Tibial artery (tissue), 4 donors: ENCODE data around the gene UBAC2.

Source experiments
- DNase-seq, 2 donors: peaks; one replicate each; pipeline ENCODE4 v3.0.0-alpha.2; 2019
- H3K27ac ChIP-seq, 2 donors: fragments of 200-600 bp; sonication (generic) in 1 of 2; 1 replicate in 1 of 2; 2 replicates in 1 of 2; pipeline ENCODE4 v1.5.1; 2018 to 2019; ENCODE audit warnings: mild to moderate bottlenecking in 1 of 2
- H3K27me3 ChIP-seq, 2 donors: fragments of 200-600 bp; sonication (generic) in 1 of 2; one replicate each; pipeline versions ENCODE4 v1.5.1 to v1.6.0; 2016 to 2019
- H3K36me3 ChIP-seq, 3 donors: fragments of 200-600 bp; sonication (generic) in 2 of 3; one replicate each; pipeline ENCODE4 v1.5.1; 2016 to 2019; ENCODE audit warnings: mild to moderate bottlenecking in 2 of 3
- H3K4me1 ChIP-seq, 4 donors: fragments of 200-600 bp; sonication (generic) in 2 of 4; 1 replicate in 3 of 4; 2 replicates in 1 of 4; pipeline ENCODE4 v1.5.1; 2016 to 2019
- H3K4me3 ChIP-seq, 2 donors: fragments of 200-600 bp; sonication (generic) in 1 of 2; 1 replicate in 1 of 2; 2 replicates in 1 of 2; pipeline ENCODE4 v1.5.1; 2018 to 2019; ENCODE audit warnings: mild to moderate bottlenecking in 2 of 2
- H3K9me3 ChIP-seq, 3 donors: fragments of 200-600 bp; sonication (generic) in 1 of 3; one replicate each; pipeline ENCODE4 v1.5.1; 2016 to 2019
- intact Hi-C: fragments of 100-400 bp; cut with DNase I; formaldehyde crosslinking; loops from one replicate; pipeline ENCODE4 v1.15.0; 2023; ENCODE audit warnings: low total_unique reads
- TF ChIP-seq, protein P1 (sequence below), 2 experiments: fragments of 200-600 bp in 1 of 2; fragments of 450-650 bp in 1 of 2; IDR thresholded peaks; one replicate each; pipeline ENCODE4 v1.5.1; 2017 to 2019; ENCODE audit warnings: antibody characterized with exemption in 2 of 2, mild to moderate bottlenecking in 1 of 2, moderate library complexity in 1 of 2

UBAC2 gene

GRCh38 chr13:99287551-99287950 is 86.9 kb downstream of the UBAC2 start:
- H3K27me3 ChIP-seq, result no peaks in the 10 kb centered on the region
- peak overlapping the region; percentile 63 to 69 for H3K27ac ChIP-seq
- no peaks in the 10 kb centered on the region for H3K9me3 ChIP-seq
- no peaks in the 10 kb centered on the region for H3K36me3 ChIP-seq
- TF ChIP-seq, protein P1, sequence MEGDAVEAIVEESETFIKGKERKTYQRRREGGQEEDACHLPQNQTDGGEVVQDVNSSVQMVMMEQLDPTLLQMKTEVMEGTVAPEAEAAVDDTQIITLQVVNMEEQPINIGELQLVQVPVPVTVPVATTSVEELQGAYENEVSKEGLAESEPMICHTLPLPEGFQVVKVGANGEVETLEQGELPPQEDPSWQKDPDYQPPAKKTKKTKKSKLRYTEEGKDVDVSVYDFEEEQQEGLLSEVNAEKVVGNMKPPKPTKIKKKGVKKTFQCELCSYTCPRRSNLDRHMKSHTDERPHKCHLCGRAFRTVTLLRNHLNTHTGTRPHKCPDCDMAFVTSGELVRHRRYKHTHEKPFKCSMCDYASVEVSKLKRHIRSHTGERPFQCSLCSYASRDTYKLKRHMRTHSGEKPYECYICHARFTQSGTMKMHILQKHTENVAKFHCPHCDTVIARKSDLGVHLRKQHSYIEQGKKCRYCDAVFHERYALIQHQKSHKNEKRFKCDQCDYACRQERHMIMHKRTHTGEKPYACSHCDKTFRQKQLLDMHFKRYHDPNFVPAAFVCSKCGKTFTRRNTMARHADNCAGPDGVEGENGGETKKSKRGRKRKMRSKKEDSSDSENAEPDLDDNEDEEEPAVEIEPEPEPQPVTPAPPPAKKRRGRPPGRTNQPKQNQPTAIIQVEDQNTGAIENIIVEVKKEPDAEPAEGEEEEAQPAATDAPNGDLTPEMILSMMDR (IDR thresholded peaks at IDR 0.05), result no peak
- DNase-seq, result peak in 1 of 2 donors; percentile 72
- H3K4me1 ChIP-seq, result peaks cover 0 to 47% (median 6%) of the 10 kb centered on the region in 4 donors
- peak overlapping the region in 1 of 2 donors; percentile 15 for H3K4me3 ChIP-seq
- intact Hi-C loops, result no loop called here

GRCh38 chr13:99288089-99288488 is 87.4 kb downstream of the UBAC2 start:
- Histone ChIP-seq H3K9me3 (no peaks in the 10 kb centered on the region), H3K4me1 (peaks cover 0 to 41% (median 5%) of the 10 kb centered on the region in 4 donors), H3K36me3 (peaks cover 0 to 3% (median 0%) of the 10 kb centered on the region in 3 donors), H3K27ac (peak overlapping the region; percentile 63 to 69), H3K27me3 (no peaks in the 10 kb centered on the region), H3K4me3 (peak overlapping the region in 1 of 2 donors; percentile 15)
- DNase-seq, result no peak
- TF ChIP-seq, protein P1 (IDR thresholded peaks at IDR 0.05), result no peak
- intact Hi-C loops, result no loop called here

- TF ChIP-seq, protein P1 (IDR thresholded peaks at IDR 0.05), result no peak
Observed at GRCh38 chr13:99289271-99289670, 88.6 kb downstream of the UBAC2 start.

DNA sequence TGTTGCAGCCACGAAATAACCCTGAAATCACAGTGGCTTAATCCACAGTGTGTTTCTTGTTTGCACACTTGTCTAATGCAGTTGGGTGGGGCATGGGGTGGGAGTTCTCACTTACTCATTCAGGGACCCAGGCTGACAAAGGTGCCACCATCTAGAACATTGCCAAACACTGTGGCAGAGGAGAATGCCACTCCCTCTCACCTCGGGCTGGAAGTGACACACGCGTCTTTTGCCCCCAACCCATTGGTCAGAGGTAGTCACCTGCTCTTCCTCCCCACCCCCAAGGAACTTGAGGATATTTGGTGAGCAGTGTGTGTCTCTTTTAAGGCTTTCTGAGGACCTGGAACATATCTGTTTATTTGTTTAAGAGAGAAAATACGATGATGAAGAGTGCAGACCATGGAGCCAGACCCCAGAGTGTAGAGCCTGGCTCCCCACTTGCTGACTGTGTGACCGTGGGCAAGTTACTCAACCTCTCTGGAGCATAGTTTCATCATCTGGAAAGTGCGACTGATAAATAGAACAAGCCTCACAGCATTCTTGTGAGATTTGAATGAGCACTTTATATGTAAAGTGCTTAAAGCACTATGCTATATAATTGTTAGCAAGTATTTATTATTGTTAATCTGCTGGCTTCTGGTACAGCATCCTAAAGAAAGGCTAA is 89.2 kb downstream of the UBAC2 start:
- no peaks in the 10 kb centered on the region for H3K27me3 ChIP-seq
- peaks cover 0 to 37% (median 3%) of the 10 kb centered on the region in 4 donors for H3K4me1 ChIP-seq
- no peak for DNase-seq
- intact Hi-C loops, result no loop called here
- no peak overlapping the region for H3K4me3 ChIP-seq
- H3K9me3 ChIP-seq, result no peaks in the 10 kb centered on the region
- peaks cover 0 to 5% (median under 1%) of the 10 kb centered on the region in 3 donors for H3K36me3 ChIP-seq
- TF ChIP-seq, protein P1 (IDR thresholded peaks at IDR 0.05), result no peak
- peak overlapping the region in 1 of 2 donors; percentile 3 for H3K27ac ChIP-seq

More at GRCh38 chr13:99289271-99289670, 88.6 kb downstream of the UBAC2 start:
- DNase-seq, result no peak
- H3K4me1 ChIP-seq, result peaks cover 0 to 37% (median 3%) of the 10 kb centered on the region in 4 donors
- no peaks in the 10 kb centered on the region for H3K27me3 ChIP-seq
- H3K36me3 ChIP-seq, result peaks cover 0 to 5% (median 0%) of the 10 kb centered on the region in 3 donors
- intact Hi-C loops, result no loop called here
- H3K4me3 ChIP-seq, result no peak overlapping the region
- peak overlapping the region; percentile 3 to 69 for H3K27ac ChIP-seq
- H3K9me3 ChIP-seq, result no peaks in the 10 kb centered on the region

- Histone ChIP-seq H3K36me3 (peaks cover 0 to 8% (median 5%) of the 10 kb centered on the region in 3 donors), H3K4me1 (peaks cover 0 to 29% (median 3%) of the 10 kb centered on the region in 4 donors), H3K27ac (no peak overlapping the region), H3K27me3 (no peaks in the 10 kb centered on the region), H3K4me3 (no peak overlapping the region), H3K9me3 (no peaks in the 10 kb centered on the region)
- intact Hi-C loops, result no loop called here
- no peak for DNase-seq
- TF ChIP-seq, protein P1 (IDR thresholded peaks at IDR 0.05), result no peak
Observed at GRCh38 chr13:99290894-99291293, 90.2 kb downstream of the UBAC2 start.
